OCI-LY7 (cell line): ENCODE measurements around the gene GALNT2. TPM values are rescaled to one million over a fixed set of nuclear protein-coding genes. Genes with fewer than 3 reads are reported as not detected.

Source experiments
- BruUV-seq: library from RNA; stranded (reverse); fragments of 400-500 nt; replicated peaks from 2 replicates; lab custom pipeline; 2021; lab: Mats Ljungman, UMichigan
- CTCF ChIA-PET: fragments of 300-600 bp; sonication (Branson Sonifier 250); formaldehyde crosslinking; loops from one replicate; lab custom pipeline; 2022; ENCODE audit warnings: antibody characterized with exemption; ENCODE audit not compliant: unreplicated experiment; lab: Charles Lee
- POLR2A ChIA-PET: fragments of 300-600 bp; sonication (Branson Sonifier 250); formaldehyde crosslinking; loops from one replicate; lab custom pipeline; 2022; ENCODE audit warnings: antibody characterized with exemption; lab: Charles Lee
- DNase-seq: peaks from one replicate; pipeline ENCODE4 v3.0.0-alpha.2; 2015; ENCODE audit warnings: low spot score
- H2AFZ ChIP-seq: fragments of 200-600 bp; sonication (generic), shearing (Covaris generic); 2 replicates; pipeline ENCODE4 v1.6.1; 2014; ENCODE audit warnings: mild to moderate bottlenecking, antibody characterized with exemption, low read length, moderate library complexity
- H3K27ac ChIP-seq: fragments of 200-600 bp; sonication (generic); 2 replicates; pipeline ENCODE4 v1.5.1; 2014; ENCODE audit warnings: mixed run types, low read depth, mild to moderate bottlenecking, moderate library complexity, low read length, inconsistent platforms; ENCODE audit not compliant: poor library complexity, severe bottlenecking
- H3K36me3 ChIP-seq: fragments of 200-600 bp; sonication (generic); 2 replicates; pipeline ENCODE4 v1.6.1; 2014; ENCODE audit warnings: mild to moderate bottlenecking, antibody characterized with exemption, low read length, moderate library complexity, mixed read lengths; ENCODE audit not compliant: insufficient read depth
- H3K4me1 ChIP-seq: fragments of 200-600 bp; sonication (generic); 2 replicates; pipeline ENCODE4 v1.5.1; 2014; ENCODE audit warnings: mild to moderate bottlenecking, low read length; ENCODE audit not compliant: insufficient read depth, poor library complexity, severe bottlenecking
- H3K4me2 ChIP-seq: fragments of 200-600 bp; sonication (generic); 2 replicates; pipeline ENCODE4 v1.6.1; 2014; ENCODE audit warnings: mild to moderate bottlenecking, low read length
- H3K4me3 ChIP-seq: fragments of 200-600 bp; sonication (generic); 2 replicates; pipeline ENCODE4 v1.5.1; 2014; ENCODE audit warnings: mild to moderate bottlenecking, low read depth, low read length; ENCODE audit not compliant: poor library complexity, severe bottlenecking
- H3K79me2 ChIP-seq: fragments of 200-600 bp; sonication (generic); 2 replicates; pipeline ENCODE4 v1.6.1; 2016; ENCODE audit warnings: low read depth, mild to moderate bottlenecking, low read length, moderate library complexity, mixed read lengths; ENCODE audit not compliant: insufficient read depth
- H3K9me2 ChIP-seq: fragments of 200-600 bp; sonication (generic); 2 replicates; pipeline ENCODE4 v1.6.1; 2016; ENCODE audit warnings: mild to moderate bottlenecking, low read length, mixed read lengths; ENCODE audit not compliant: insufficient read depth
- H3K9me3 ChIP-seq: fragments of 200-600 bp; sonication (generic); 2 replicates; pipeline ENCODE4 v1.6.1; 2014; ENCODE audit warnings: mild to moderate bottlenecking, mixed run types, low read length, mixed read lengths
- H4K20me1 ChIP-seq: fragments of 200-600 bp; sonication (generic); 2 replicates; pipeline ENCODE4 v1.6.1; 2014; ENCODE audit warnings: mild to moderate bottlenecking, antibody characterized with exemption, low read length, moderate library complexity, mixed read lengths; ENCODE audit not compliant: insufficient read depth
- CTCF ChIP-seq: fragments of 200-600 bp; sonication (generic); conservative IDR thresholded peaks from 2 replicates; pipeline ENCODE4 v1.5.1; 2014; ENCODE audit warnings: mild to moderate bottlenecking, antibody characterized with exemption, low read length, moderate library complexity, mixed read lengths
- EZH2phosphoT487 ChIP-seq: fragments of 200-600 bp; sonication (generic); IDR thresholded peaks from 2 replicates; pipeline ENCODE4 v1.6.1; 2018; ENCODE audit warnings: low read depth, borderline replicate concordance, mild to moderate bottlenecking, mixed run types, antibody characterized with exemption, low read length, moderate library complexity, mixed read lengths
- intact Hi-C: fragments of 100-400 bp; cut with micrococcal nuclease; formaldehyde crosslinking; loops from one replicate; pipeline ENCODE4 v1.10.0; 2022; ENCODE audit not compliant: unreplicated experiment
- total RNA-seq, 2 experiments: library from RNA; depleted of rRNA in 1 of 2; stranded (reverse); fragments of >200 nt in 1 of 2; shearing (Covaris generic) in 1 of 2; gene quantifications; 2 replicates each; pipeline ENCODE4 v1.2.3, GENCODE V29; 2014 to 2022

GALNT2 gene
- total RNA-seq, 2 experiments from 2014 or later, result 29.9 to 67.3 TPM

DNA sequence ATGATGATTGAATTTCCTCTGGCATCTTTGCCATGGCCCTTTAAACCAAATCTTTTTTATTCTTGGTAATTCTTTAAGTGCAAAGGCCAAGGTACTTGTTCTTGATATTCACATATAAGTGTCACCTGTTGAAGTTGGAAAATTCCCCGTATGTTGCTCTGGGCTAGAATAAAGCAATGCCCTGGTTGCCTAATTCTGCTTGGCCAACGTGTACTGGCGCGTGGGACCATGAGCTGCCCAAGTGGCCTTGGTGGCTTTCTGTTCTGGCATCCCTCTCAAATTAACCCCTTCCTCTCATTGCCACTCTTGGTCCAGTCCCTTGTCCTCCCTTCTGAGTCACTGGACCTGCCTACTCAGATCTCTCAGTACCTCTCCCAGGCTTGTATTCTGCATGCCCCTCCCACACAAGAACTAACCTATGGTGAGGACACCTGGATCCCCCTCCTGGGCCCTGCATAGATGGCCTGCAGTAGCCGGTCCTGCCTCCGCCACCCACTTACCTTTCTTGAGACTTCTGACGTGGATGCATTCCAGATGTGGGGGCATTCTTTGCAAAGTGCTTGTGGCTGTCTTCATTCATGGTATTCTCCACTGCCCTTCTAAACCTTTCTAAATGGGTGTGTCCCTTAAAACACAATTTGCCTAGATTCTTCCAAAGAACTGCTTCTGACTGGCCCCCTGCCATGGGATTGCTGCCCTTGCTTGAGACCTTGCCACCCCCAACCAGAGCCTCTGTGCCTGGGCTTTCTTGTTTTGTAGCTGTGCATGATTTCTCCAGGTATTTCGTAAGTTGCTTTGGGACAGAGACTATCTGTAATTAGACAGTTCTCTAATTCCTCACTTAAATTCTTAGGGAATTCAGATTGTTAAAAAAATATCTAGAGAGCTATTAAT is 152.4 kb downstream of the GALNT2 start:
- intact Hi-C loops, result no loop called here
- H3K79me2 ChIP-seq, result peaks cover 5% of the 10 kb centered on the region; the same call in 1 of the 2 replicates
- H3K4me1 ChIP-seq, result no peaks in the 10 kb centered on the region

DNA sequence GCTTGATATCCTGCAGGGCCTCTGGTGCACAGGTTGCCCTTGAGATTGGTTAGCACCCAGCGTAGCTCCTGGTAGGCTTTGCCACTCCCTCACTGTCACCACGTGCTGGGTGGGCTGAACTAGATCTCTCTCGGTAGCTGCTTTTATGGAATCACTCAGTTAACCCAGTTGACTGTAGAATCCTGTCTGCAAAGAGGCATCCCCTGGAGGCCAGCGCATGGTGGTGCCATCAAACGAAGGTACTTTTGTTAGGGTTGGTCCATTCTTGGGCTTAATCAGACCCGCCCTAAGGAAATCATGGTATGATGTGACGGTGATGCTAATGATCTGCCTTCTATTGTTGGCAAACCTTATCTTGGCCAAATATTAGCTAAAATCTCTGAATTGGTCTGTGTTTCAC is 153.4 kb downstream of the GALNT2 start:
- Histone ChIP-seq H3K79me2 (no peaks in the 10 kb centered on the region), H3K9me3 (no peaks in the 10 kb centered on the region), H3K36me3 (0 out of 2 replicates have a peak, but pooled peaks cover 3% of the 10 kb centered on the region), H3K4me3 (no peak overlapping the region), H3K4me2 (no peak overlapping the region), H4K20me1 (no peaks in the 10 kb centered on the region), H3K4me1 (no peaks in the 10 kb centered on the region), H2AFZ (no peak overlapping the region), H3K9me2 (no peaks in the 10 kb centered on the region), H3K27ac (no peak overlapping the region)
- TF ChIP-seq EZH2phosphoT487 (no peak), CTCF (no peak)
- no peak for DNase-seq
- CTCF ChIA-PET, result no interaction called here
- intact Hi-C loops, result no loop called here
- BruUV-seq, result no TSS peak
- POLR2A ChIA-PET, result interaction anchor here (0.6 to 1.7 kb wide), 5 partner anchors 9 to 593 kb away, joined by 3 to 5 read pairs (median 4); no protein-coding TSS in a partner anchor

More for the DNA sequence above, 152.4 kb downstream of the GALNT2 start:
- Histone ChIP-seq H3K36me3 (peaks cover 6% of the 10 kb centered on the region; the same call in 1 of the 2 replicates), H4K20me1 (no peaks in the 10 kb centered on the region), H3K4me2 (no peak overlapping the region), H3K4me3 (no peak overlapping the region), H3K27ac (no peak overlapping the region), H3K9me2 (no peaks in the 10 kb centered on the region), H2AFZ (no peak overlapping the region), H3K9me3 (no peaks in the 10 kb centered on the region; the same call in 1 of the 2 replicates)
- ChIA-PET POLR2A (no interaction called here), CTCF (no interaction called here)
- no TSS peak for BruUV-seq
- TF ChIP-seq CTCF (no peak), EZH2phosphoT487 (no peak)
- DNase-seq, result no peak

GRCh38 chr1:230220907-230221306 is 153.9 kb downstream of the GALNT2 start:
- Histone ChIP-seq H2AFZ (no peak overlapping the region), H3K9me3 (no peaks in the 10 kb centered on the region), H3K79me2 (no peaks in the 10 kb centered on the region), H3K4me2 (no peak overlapping the region), H3K4me1 (no peaks in the 10 kb centered on the region), H3K36me3 (0 out of 2 replicates have a peak, but pooled peaks cover under 1% of the 10 kb centered on the region), H3K27ac (no peak overlapping the region), H3K9me2 (no peaks in the 10 kb centered on the region), H4K20me1 (no peaks in the 10 kb centered on the region), H3K4me3 (no peak overlapping the region)
- CTCF ChIA-PET, result no interaction called here
- BruUV-seq, result no TSS peak
- DNase-seq, result no peak
- TF ChIP-seq CTCF (no peak), EZH2phosphoT487 (no peak)
- POLR2A ChIA-PET, result interaction anchor here (0.6 to 1.7 kb wide), 6 partner anchors 9 to 594 kb away, joined by 3 to 5 read pairs (median 4); no protein-coding TSS in a partner anchor
- intact Hi-C loops, result no loop called here
